HepG2 (cell line): ENCODE results near the gene TXNIP. TPM values are rescaled to one million over a fixed set of nuclear protein-coding genes. Genes with fewer than 3 reads are reported as not detected.

ENCODE experiments used
- ATAC-seq: fragments of 200-7000 bp; cut with Tn5 transposase; 3 replicates; pipeline ENCODE4 v1.9.1; 2020; ENCODE audit warnings: mild to moderate bottlenecking, moderate library complexity
- BruUV-seq: library from RNA; stranded (reverse); fragments of 400-500 nt; replicated peaks from 2 replicates; lab custom pipeline; 2021; lab: Mats Ljungman, UMichigan
- CTCF ChIA-PET: fragments of 300-600 bp; formaldehyde crosslinking; extraction: SDS; loops from one replicate; lab custom pipeline; 2021; ENCODE audit warnings: low total read pairs, inconsistent platforms, low intra/inter-chr PET ratio; lab: Yijun Ruan, JAX
- POLR2A ChIA-PET: fragments of 350-600 bp; sonication (Branson Sonifier 250); formaldehyde crosslinking; loops from one replicate; lab custom pipeline; 2020; ENCODE audit warnings: antibody characterized with exemption, inconsistent platforms; lab: Yijun Ruan, JAX
- DNase-seq: peaks from one replicate; pipeline ENCODE4 v3.0.0-alpha.2; 2015; ENCODE audit warnings: low spot score
- FAIRE-seq: peaks from 3 replicates; lab custom pipeline; 2011; peaks lifted over from hg19 to GRCh38; lab: Jason Lieb, UNC
- H2AFZ ChIP-seq: one replicate; pipeline ENCODE4 v1.6.1; 2011; ENCODE audit warnings: low read length, inconsistent platforms
- H3K27ac ChIP-seq: fragments of 300-600 bp; 3 replicates; pipeline ENCODE4 v1.8.0; 2011; ENCODE audit warnings: mixed run types, mild to moderate bottlenecking, mixed read lengths, low read length, inconsistent platforms; ENCODE audit not compliant: insufficient read depth; ENCODE audit errors: extremely low read length
- H3K27me3 ChIP-seq, 2 experiments: fragments of 200-600 bp in 1 of 2; 2 replicates in 1 of 2; 3 replicates in 1 of 2; pipeline versions ENCODE4 v1.6.0 to v1.8.0; 2011; ENCODE audit warnings: low read length in 2 of 2, mild to moderate bottlenecking in 2 of 2, moderate library complexity in 2 of 2, inconsistent platforms in 1 of 2; ENCODE audit not compliant: insufficient read depth in 2 of 2, control insufficient read depth in 1 of 2
- H3K36me3 ChIP-seq, 2 experiments: fragments of 200-600 bp in 1 of 2; replicated peaks in 1 of 2; 2 replicates in 1 of 2; 3 replicates in 1 of 2; pipeline versions ENCODE4 v1.5.1 to v1.8.0; 2011; ENCODE audit warnings: low read length in 2 of 2, inconsistent platforms in 1 of 2; ENCODE audit not compliant: insufficient read depth in 2 of 2, control insufficient read depth in 1 of 2
- H3K4me1 ChIP-seq: 2 replicates; pipeline ENCODE4 v1.5.1; 2012; ENCODE audit warnings: low read length, inconsistent platforms; ENCODE audit not compliant: insufficient read depth
- H3K4me2 ChIP-seq: 2 replicates; pipeline ENCODE4 v1.6.0; 2011; ENCODE audit warnings: low read depth, low read length, inconsistent platforms
- H3K4me3 ChIP-seq, 3 experiments: fragments of 200-600 bp in 1 of 3; sonication (generic), shearing (Covaris generic) in 1 of 3; replicated peaks in 1 of 3; 2 replicates each; pipeline ENCODE4 v1.5.1; 2011 to 2016; ENCODE audit warnings: low read length in 3 of 3, inconsistent platforms in 2 of 3, low read depth in 2 of 3, mild to moderate bottlenecking in 2 of 3, control low read depth in 1 of 3, mixed read lengths in 1 of 3; ENCODE audit not compliant: insufficient read depth in 1 of 3
- H3K79me2 ChIP-seq: one replicate; pipeline ENCODE4 v1.6.1; 2011; ENCODE audit warnings: low read length, inconsistent platforms; ENCODE audit not compliant: insufficient read depth
- H3K9ac ChIP-seq: 2 replicates; pipeline ENCODE4 v1.6.0; 2011; ENCODE audit warnings: mild to moderate bottlenecking, low read depth, low read length, inconsistent platforms; ENCODE audit not compliant: insufficient read depth
- H3K9me3 ChIP-seq: 2 replicates; pipeline ENCODE4 v1.5.1; 2012; ENCODE audit warnings: mild to moderate bottlenecking, low read length
- H4K20me1 ChIP-seq: 2 replicates; pipeline ENCODE4 v1.6.0; 2011; ENCODE audit warnings: inconsistent platforms, mild to moderate bottlenecking, low read length, moderate library complexity; ENCODE audit not compliant: insufficient read depth
- GABPA ChIP-seq, 2 experiments: IDR thresholded peaks; 2 replicates each; pipeline ENCODE4 v1.6.1; 2011 to 2016; ENCODE audit warnings: low read depth in 2 of 2, low read length in 1 of 2, missing biosample characterization in 1 of 2, missing genetic modification characterization in 1 of 2
- KLF11 ChIP-seq: IDR thresholded peaks from 2 replicates; pipeline ENCODE4 v1.6.1; 2016; ENCODE audit warnings: missing compliant biosample characterization
- WGBS: methylation state at CpG from one replicate; pipeline ENCODE4 v1.1.6; 2017; ENCODE audit warnings: low lambda C conversion rate; 5-methylcytosine and 5-hydroxymethylcytosine counted together
- in situ Hi-C: cut with HindIII; loops from 2 replicates; pipeline ENCODE4 v1.10.0; 2017; ENCODE audit warnings: low pct_unique_long_range_greater_than_20kb; ENCODE audit not compliant: extremely low pct_ligation_motif_present
- intact Hi-C: fragments of 100-400 bp; cut with micrococcal nuclease; formaldehyde crosslinking; loops from one replicate; pipeline ENCODE4 v1.10.0; 2022; ENCODE audit not compliant: unreplicated experiment
- polyA plus RNA-seq, 8 experiments: library from polyadenylated mRNA; depleted of rRNA in 3 of 8; stranded (reverse) in 7 of 8; unstranded in 1 of 8; fragments of >200 nt; fragmentation: Illumina TruSeq in 4 of 8; extraction: Trizol in 4 of 8; gene quantifications; 2 replicates each; pipeline versions ENCODE4 v1.2.1 to v1.2.3, GENCODE V29; 2011 to 2016; ENCODE audit warnings: low read depth in 4 of 8, missing spikeins in 1 of 8, mixed read lengths in 1 of 8; ENCODE audit not compliant: insufficient read depth in 1 of 8
- total RNA-seq, 5 experiments: library from RNA; depleted of rRNA; stranded (reverse); fragments of >200 nt; fragmentation: Illumina TruSeq; extraction: Trizol; gene quantifications; 2 replicates each; pipeline ENCODE4 v1.2.3, GENCODE V29; 2016; ENCODE audit warnings: low read depth in 1 of 5
- TF ChIP-seq, protein P1 (sequence below): sonication (generic); formaldehyde crosslinking; IDR thresholded peaks from 2 replicates; pipeline ENCODE4 v1.4.0; 2020; ENCODE audit warnings: missing genetic modification reagents

Gene TXNIP
- total and polyA plus RNA-seq, 2 of the 13 experiments (the other 11 are each of a cell fraction or from before 2014, with no cell fraction given): 24.4 to 237 TPM

DNA sequence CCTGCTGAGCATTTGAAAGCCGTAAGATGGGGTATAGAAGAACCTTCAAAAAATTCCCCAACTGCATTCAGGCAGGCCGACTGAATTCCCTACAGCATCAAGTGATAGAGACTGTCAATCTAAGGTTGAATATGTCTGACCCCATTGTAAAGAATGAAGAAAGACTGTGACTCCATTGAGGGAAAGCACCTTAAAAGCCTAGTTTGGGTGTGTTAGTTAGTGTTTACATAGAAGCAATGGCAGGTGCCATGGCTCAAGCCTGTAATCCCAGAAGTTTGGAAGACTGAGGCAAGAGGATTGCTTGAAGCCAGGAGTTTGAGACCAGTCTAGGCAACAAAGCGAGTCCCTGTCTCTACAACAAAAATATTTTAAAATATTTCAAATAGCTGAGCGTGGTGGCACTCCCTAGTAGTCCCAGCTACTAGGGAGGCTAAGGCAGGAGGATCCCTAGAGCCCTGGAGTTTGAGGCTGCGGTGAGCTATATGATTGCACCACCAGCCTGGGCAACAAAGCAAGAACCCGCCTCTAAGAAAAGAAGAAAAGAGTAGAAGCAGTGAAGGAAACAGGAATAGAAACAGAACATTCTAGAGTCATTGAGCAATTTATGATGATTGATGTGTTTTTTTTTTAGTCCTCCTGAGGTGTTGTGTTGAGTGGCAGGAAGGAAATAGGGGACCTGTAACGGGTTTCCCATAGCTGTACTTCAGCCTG is 16.5 kb downstream of the TXNIP start:
- no peak for DNase-seq
- no peak overlapping the region for H2AFZ ChIP-seq
- WGBS: 96% methylated on average over 7 of the region's 7 CpGs
- H3K9ac ChIP-seq: no peak overlapping the region
- no peaks in the 10 kb centered on the region for H3K27me3 ChIP-seq
- no peak overlapping the region for H3K27ac ChIP-seq
- no peak overlapping the region for H3K4me2 ChIP-seq
- ATAC-seq: no peak
- H3K4me1 ChIP-seq: peaks cover 71% of the 10 kb centered on the region
- ChIA-PET CTCF (interaction anchor here (4.4 kb wide), 1 partner anchor 27 kb away, joined by 60 read pairs; no protein-coding TSS in a partner anchor), POLR2A (interaction anchor here (0.6 to 2.9 kb wide), 7 partner anchors 11 to 72 kb away, joined by 3 to 9 read pairs (median 4); partner anchors contain the start of genes ANKRD34A, POLR3GL and RBM8A)
- no peaks in the 10 kb centered on the region for H3K36me3 ChIP-seq
- TF ChIP-seq GABPA (IDR thresholded peaks at IDR 0.05; ENCODE audit: low read depth, low read length) (no peak), GABPA (CRISPR knock-in tag; IDR thresholded peaks at IDR 0.05; ENCODE audit: low read depth) (peak; percentile 4; the same call in 1 of the 2 replicates), KLF11 (no peak)
- TF ChIP-seq, protein P1, sequence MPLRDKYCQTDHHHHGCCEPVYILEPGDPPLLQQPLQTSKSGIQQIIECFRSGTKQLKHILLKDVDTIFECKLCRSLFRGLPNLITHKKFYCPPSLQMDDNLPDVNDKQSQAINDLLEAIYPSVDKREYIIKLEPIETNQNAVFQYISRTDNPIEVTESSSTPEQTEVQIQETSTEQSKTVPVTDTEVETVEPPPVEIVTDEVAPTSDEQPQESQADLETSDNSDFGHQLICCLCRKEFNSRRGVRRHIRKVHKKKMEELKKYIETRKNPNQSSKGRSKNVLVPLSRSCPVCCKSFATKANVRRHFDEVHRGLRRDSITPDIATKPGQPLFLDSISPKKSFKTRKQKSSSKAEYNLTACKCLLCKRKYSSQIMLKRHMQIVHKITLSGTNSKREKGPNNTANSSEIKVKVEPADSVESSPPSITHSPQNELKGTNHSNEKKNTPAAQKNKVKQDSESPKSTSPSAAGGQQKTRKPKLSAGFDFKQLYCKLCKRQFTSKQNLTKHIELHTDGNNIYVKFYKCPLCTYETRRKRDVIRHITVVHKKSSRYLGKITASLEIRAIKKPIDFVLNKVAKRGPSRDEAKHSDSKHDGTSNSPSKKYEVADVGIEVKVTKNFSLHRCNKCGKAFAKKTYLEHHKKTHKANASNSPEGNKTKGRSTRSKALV: no peak
- no peaks in the 10 kb centered on the region for H4K20me1 ChIP-seq
- intact Hi-C loops: loop anchor here (5.0 kb wide), 1 partner anchor 88 kb away; no protein-coding TSS in a partner anchor
- H3K9me3 ChIP-seq: no peaks in the 10 kb centered on the region
- in situ Hi-C loops: loop anchor here (5.0 kb wide), 1 partner anchor 32 kb away; no protein-coding TSS in a partner anchor
- no peak for FAIRE-seq
- no peak overlapping the region for H3K4me3 ChIP-seq
- H3K79me2 ChIP-seq: no peaks in the 10 kb centered on the region
- BruUV-seq: no TSS peak
